ENCODE measurements around the gene ACTN1. TPM values are rescaled to one million over a fixed set of nuclear protein-coding genes. Genes with fewer than 3 reads are reported as not detected.

Gene ACTN1
- polyA plus RNA-seq, 1 experiment = 641 TPM

GRCh38 chr14:68871392-68871791 lies 107.7 kb downstream of the ACTN1 start:
- Histone ChIP-seq H3K27ac (ENCODE audit: low read depth, low read length) (no peak overlapping the region), H3K9me3 (ENCODE audit: control insufficient read depth, insufficient read depth, low read length) (no peaks in the 10 kb centered on the region; the same call in 1 of the 2 replicates), H3K4me3 (ENCODE audit: low read depth, low read length) (no peak overlapping the region), H3K27me3 (ENCODE audit: control insufficient read depth, insufficient read depth, low read length) (no peaks in the 10 kb centered on the region)
- CTCF ChIA-PET = interaction anchor here (0.6 to 2.7 kb wide), 4 partner anchors 9 to 236 kb away, joined by 4 to 16 read pairs (median 4); no protein-coding TSS in a partner anchor
- no peak for DNase-seq (ENCODE audit: low read depth, low spot score)
- POLR2A ChIA-PET = no interaction called here
- no peak for TF ChIP-seq CTCF (IDR thresholded peaks at IDR 0.05; ENCODE audit: low read depth, low read length)

- ChIA-PET POLR2A (no interaction called here), CTCF (interaction anchor here (0.5 to 6.7 kb wide), 5 partner anchors 23 to 241 kb away, joined by 3 to 76 read pairs (median 3); no protein-coding TSS in a partner anchor)
- TF ChIP-seq CTCF (IDR thresholded peaks at IDR 0.05; ENCODE audit: low read depth, low read length) = no peak
- H3K4me3 ChIP-seq (ENCODE audit: low read depth, low read length) = no peak overlapping the region
- no peak for DNase-seq (ENCODE audit: low read depth, low spot score)
- no peaks in the 10 kb centered on the region for H3K27me3 ChIP-seq (ENCODE audit: control insufficient read depth, insufficient read depth, low read length)
- H3K9me3 ChIP-seq (ENCODE audit: control insufficient read depth, insufficient read depth, low read length) = peaks cover 9% of the 10 kb centered on the region
- H3K27ac ChIP-seq (ENCODE audit: low read depth, low read length) = no peak overlapping the region
These were observed 112.0 kb downstream of the ACTN1 start for GRCh38 chr14:68866991-68867533.

GRCh38 chr14:68865542-68865941 lies 113.6 kb downstream of the ACTN1 start:
- no peak for DNase-seq (ENCODE audit: low read depth, low spot score)
- Histone ChIP-seq H3K4me3 (ENCODE audit: low read depth, low read length) (no peak overlapping the region), H3K27ac (ENCODE audit: low read depth, low read length) (no peak overlapping the region), H3K27me3 (ENCODE audit: control insufficient read depth, insufficient read depth, low read length) (no peaks in the 10 kb centered on the region), H3K9me3 (ENCODE audit: control insufficient read depth, insufficient read depth, low read length) (peaks cover 9% of the 10 kb centered on the region)
- POLR2A ChIA-PET = no interaction called here
- CTCF ChIA-PET = interaction anchor here (6.7 kb wide), 1 partner anchor 242 kb away, joined by 76 read pairs; no protein-coding TSS in a partner anchor
- no peak for TF ChIP-seq CTCF (IDR thresholded peaks at IDR 0.05; ENCODE audit: low read depth, low read length)

GRCh38 chr14:68864361-68864750 lies 114.7 kb downstream of the ACTN1 start:
- peak overlapping the region; percentile 11 for H3K27ac ChIP-seq (ENCODE audit: low read depth, low read length)
- CTCF ChIA-PET = interaction anchor here (1.3 to 6.7 kb wide), 3 partner anchors 20 to 243 kb away, joined by 3 to 76 read pairs (median 32); no protein-coding TSS in a partner anchor
- no peak for TF ChIP-seq CTCF (IDR thresholded peaks at IDR 0.05; ENCODE audit: low read depth, low read length)

GRCh38 chr14:68863610-68864360 lies 115.3 kb downstream of the ACTN1 start:
- POLR2A ChIA-PET = interaction anchor here (0.6 to 1.5 kb wide), 2 partner anchors 235 to 244 kb away, joined by 4 to 8 read pairs; no protein-coding TSS in a partner anchor

More at GRCh38 chr14:68864361-68864750, 114.7 kb downstream of the ACTN1 start:
- POLR2A ChIA-PET = interaction anchor here (1.5 kb wide), 1 partner anchor 243 kb away, joined by 4 read pairs; no protein-coding TSS in a partner anchor
- no peak overlapping the region for H3K4me3 ChIP-seq (ENCODE audit: low read depth, low read length)
- no peak for DNase-seq (ENCODE audit: low read depth, low spot score)
- peaks cover 9% of the 10 kb centered on the region for H3K9me3 ChIP-seq (ENCODE audit: control insufficient read depth, insufficient read depth, low read length)
- H3K27me3 ChIP-seq (ENCODE audit: control insufficient read depth, insufficient read depth, low read length) = no peaks in the 10 kb centered on the region

More at GRCh38 chr14:68863610-68864360, 115.3 kb downstream of the ACTN1 start:
- Histone ChIP-seq H3K4me3 (ENCODE audit: low read depth, low read length) (no peak overlapping the region), H3K9me3 (ENCODE audit: control insufficient read depth, insufficient read depth, low read length) (peaks cover 9% of the 10 kb centered on the region), H3K27ac (ENCODE audit: low read depth, low read length) (no peak overlapping the region), H3K27me3 (ENCODE audit: control insufficient read depth, insufficient read depth, low read length) (no peaks in the 10 kb centered on the region)
- no peak for TF ChIP-seq CTCF (IDR thresholded peaks at IDR 0.05; ENCODE audit: low read depth, low read length)
- CTCF ChIA-PET = interaction anchor here (0.6 to 6.7 kb wide), 19 partner anchors 9 to 744 kb away, joined by 3 to 76 read pairs (median 5); no protein-coding TSS in a partner anchor
- DNase-seq (ENCODE audit: low read depth, low spot score) = no peak

Data from AG04450 (cell line).